GM12878 (cell line): Measurements from ENCODE around the gene RETREG1. TPM values are rescaled to one million over a fixed set of nuclear protein-coding genes. Genes with fewer than 3 reads are reported as not detected.

Source experiments
- ATAC-seq: fragments of 200-7000 bp; cut with Tn5 transposase; 3 replicates; pipeline ENCODE4 v1.9.1; 2020; ENCODE audit warnings: mild to moderate bottlenecking, moderate library complexity
- BruUV-seq: library from RNA; stranded (reverse); fragments of 400-500 nt; replicated peaks from 2 replicates; lab custom pipeline; 2021; lab: Mats Ljungman, UMichigan
- CTCF ChIA-PET: fragments of 300-600 bp; sonication (Branson Sonifier 250); formaldehyde crosslinking; extraction: SDS; loops from one replicate; lab custom pipeline; 2021; ENCODE audit warnings: inconsistent platforms; lab: Yijun Ruan, JAX
- POLR2A ChIA-PET: fragments of 350-600 bp; formaldehyde crosslinking; extraction: SDS; loops from one replicate; lab custom pipeline; 2021; ENCODE audit warnings: inconsistent platforms; lab: Charles Lee
- RAD21 ChIA-PET: fragments of 300-600 bp; sonication (Branson Sonifier 250); formaldehyde crosslinking; loops from one replicate; lab custom pipeline; 2023; ENCODE audit warnings: antibody characterized with exemption; ENCODE audit not compliant: unreplicated experiment; lab: Charles Lee
- SMC1A ChIA-PET: fragments of 300-600 bp; sonication (Branson Sonifier 250); formaldehyde crosslinking; loops from one replicate; lab custom pipeline; 2023; ENCODE audit not compliant: unreplicated experiment, uncharacterized antibody; lab: Charles Lee
- DNase-seq: peaks from one replicate; pipeline ENCODE4 v3.0.0-alpha.2; 2011; ENCODE audit warnings: low read depth, low spot score
- FAIRE-seq: peaks from 3 replicates; lab custom pipeline; 2011; peaks lifted over from hg19 to GRCh38; lab: Jason Lieb, UNC
- H2AFZ ChIP-seq: 2 replicates; pipeline ENCODE4 v1.6.0; 2011; ENCODE audit warnings: low read depth, low read length, control low read depth; ENCODE audit not compliant: control insufficient read depth
- H3K27ac ChIP-seq: 2 replicates; pipeline ENCODE4 v1.5.1; 2011; ENCODE audit warnings: control low read depth; ENCODE audit not compliant: control insufficient read depth, insufficient read depth
- H3K27me3 ChIP-seq, 2 experiments: replicated peaks in 1 of 2; 2 replicates each; pipeline versions ENCODE4 v1.6.0 to v1.6.1; 2011; ENCODE audit warnings: low read length in 1 of 2; ENCODE audit not compliant: control insufficient read depth in 2 of 2, insufficient read depth in 2 of 2
- H3K36me3 ChIP-seq, 2 experiments: 2 replicates each; pipeline ENCODE4 v1.5.1; 2011; ENCODE audit warnings: low read length in 1 of 2; ENCODE audit not compliant: control insufficient read depth in 2 of 2, insufficient read depth in 2 of 2
- H3K4me1 ChIP-seq: 2 replicates; pipeline ENCODE4 v1.6.1; 2011; ENCODE audit warnings: mild to moderate bottlenecking, low read length, moderate library complexity, mixed read lengths; ENCODE audit not compliant: control insufficient read depth, insufficient read depth
- H3K4me2 ChIP-seq: 2 replicates; pipeline ENCODE4 v1.6.0; 2011; ENCODE audit warnings: control low read depth; ENCODE audit not compliant: control insufficient read depth, insufficient read depth
- H3K4me3 ChIP-seq: fragments of 200-600 bp; sonication (generic); 2 replicates; pipeline ENCODE4 v1.5.1; 2016
- H3K79me2 ChIP-seq: 2 replicates; pipeline ENCODE4 v1.6.0; 2011; ENCODE audit warnings: low read length; ENCODE audit not compliant: control insufficient read depth, insufficient read depth
- H3K9ac ChIP-seq: 2 replicates; pipeline ENCODE4 v1.8.0; 2011; ENCODE audit warnings: low read length, control low read depth, mixed read lengths; ENCODE audit not compliant: control insufficient read depth, insufficient read depth
- H3K9me3 ChIP-seq: replicated peaks from 3 replicates; pipeline ENCODE4 v1.5.1; 2011; ENCODE audit warnings: mild to moderate bottlenecking, low read length; ENCODE audit not compliant: control insufficient read depth, insufficient read depth
- H4K20me1 ChIP-seq: 2 replicates; pipeline ENCODE4 v1.6.0; 2011; ENCODE audit not compliant: control insufficient read depth, insufficient read depth
- ASH2L ChIP-seq: fragments of 300-600, 200-600 bp; sonication (generic); IDR thresholded peaks from 2 replicates; pipeline ENCODE4 v1.6.1; 2017; ENCODE audit warnings: low read depth, mild to moderate bottlenecking, borderline replicate concordance
- SUZ12 ChIP-seq: fragments of 200-600 bp; sonication (generic); IDR thresholded peaks from one replicate; pipeline ENCODE4 v1.6.1; 2018; ENCODE audit warnings: antibody characterized with exemption, mild to moderate bottlenecking; ENCODE audit not compliant: unreplicated experiment
- WGBS: methylation state at CpG from one replicate; pipeline ENCODE4 v1.1.6; 2016; ENCODE audit warnings: low lambda C conversion rate; ENCODE audit not compliant: insufficient replicate concordance, insufficient coverage; ENCODE audit errors: missing lambda C conversion rate; 5-methylcytosine and 5-hydroxymethylcytosine counted together
- in situ Hi-C: fragments of 300-500 bp; cut with MboI; formaldehyde crosslinking; loops from 9 replicates; pipeline ENCODE4 v1.14.3; 2018; ENCODE audit warnings: mixed read lengths
- intact Hi-C: fragments of 100-400 bp; cut with micrococcal nuclease; formaldehyde crosslinking; loops from one replicate; pipeline ENCODE4 v1.14.2; 2022; ENCODE audit not compliant: unreplicated experiment
- polyA plus RNA-seq, 11 experiments: library from polyadenylated mRNA; depleted of rRNA in 4 of 11; unstranded in 6 of 11; stranded (reverse) in 5 of 11; fragments of >200 nt; fragmentation: Nextera tagmentation in 4 of 11; fragmentation: Illumina TruSeq in 1 of 11; extraction: Ambion mirVana in 4 of 11; extraction: Trizol in 1 of 11; gene quantifications; 1 replicate in 1 of 11; 2 replicates in 10 of 11; pipeline versions ENCODE4 v1.2.1 to v1.2.3, GENCODE V29; 2011 to 2016; ENCODE audit warnings: inconsistent platforms in 2 of 11, missing spikeins in 2 of 11, low read depth in 1 of 11
- total RNA-seq, 4 experiments: library from RNA; depleted of rRNA in 3 of 4; stranded (reverse); fragments of >200 nt in 3 of 4; fragmentation: Illumina TruSeq in 1 of 4; extraction: Trizol in 1 of 4; gene quantifications; 2 replicates each; pipeline versions ENCODE4 v1.2.1 to v1.2.3, GENCODE V29; 2013 to 2021
- TF ChIP-seq, protein P1 (sequence below): IDR thresholded peaks from 2 replicates; pipeline ENCODE4 v1.6.1; 2012; ENCODE audit warnings: improper control_type of control experiment, low read depth, low read length; ENCODE audit not compliant: insufficient replicate concordance

The RETREG1 gene
- total and polyA plus RNA-seq, 10 of the 15 experiments (the other 5 are each of a cell fraction or from before 2014, with no cell fraction given), result 3.9 to 8.9 (median 6.4) TPM

DNA sequence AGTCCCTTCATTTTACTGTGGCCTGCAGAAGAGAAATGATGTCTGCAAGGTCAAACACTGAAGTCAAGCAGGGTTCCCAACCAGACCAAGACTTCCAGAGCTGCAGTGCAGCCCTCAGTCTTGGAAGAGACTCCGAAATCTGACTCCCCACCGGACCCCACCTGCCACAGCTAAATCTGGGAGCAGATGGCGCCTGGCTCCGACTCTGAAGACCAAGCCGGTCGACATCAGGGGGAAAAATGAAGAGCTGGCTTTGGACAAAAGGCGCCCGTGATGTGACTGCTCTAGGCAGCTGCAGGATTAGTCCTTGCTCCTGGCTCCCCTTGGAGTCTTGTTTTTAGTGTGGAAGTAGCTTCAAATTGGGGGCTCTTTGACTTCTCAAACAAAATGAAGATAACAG is 78.8 kb downstream of the RETREG1 start (continued):
- TF ChIP-seq, protein P1, sequence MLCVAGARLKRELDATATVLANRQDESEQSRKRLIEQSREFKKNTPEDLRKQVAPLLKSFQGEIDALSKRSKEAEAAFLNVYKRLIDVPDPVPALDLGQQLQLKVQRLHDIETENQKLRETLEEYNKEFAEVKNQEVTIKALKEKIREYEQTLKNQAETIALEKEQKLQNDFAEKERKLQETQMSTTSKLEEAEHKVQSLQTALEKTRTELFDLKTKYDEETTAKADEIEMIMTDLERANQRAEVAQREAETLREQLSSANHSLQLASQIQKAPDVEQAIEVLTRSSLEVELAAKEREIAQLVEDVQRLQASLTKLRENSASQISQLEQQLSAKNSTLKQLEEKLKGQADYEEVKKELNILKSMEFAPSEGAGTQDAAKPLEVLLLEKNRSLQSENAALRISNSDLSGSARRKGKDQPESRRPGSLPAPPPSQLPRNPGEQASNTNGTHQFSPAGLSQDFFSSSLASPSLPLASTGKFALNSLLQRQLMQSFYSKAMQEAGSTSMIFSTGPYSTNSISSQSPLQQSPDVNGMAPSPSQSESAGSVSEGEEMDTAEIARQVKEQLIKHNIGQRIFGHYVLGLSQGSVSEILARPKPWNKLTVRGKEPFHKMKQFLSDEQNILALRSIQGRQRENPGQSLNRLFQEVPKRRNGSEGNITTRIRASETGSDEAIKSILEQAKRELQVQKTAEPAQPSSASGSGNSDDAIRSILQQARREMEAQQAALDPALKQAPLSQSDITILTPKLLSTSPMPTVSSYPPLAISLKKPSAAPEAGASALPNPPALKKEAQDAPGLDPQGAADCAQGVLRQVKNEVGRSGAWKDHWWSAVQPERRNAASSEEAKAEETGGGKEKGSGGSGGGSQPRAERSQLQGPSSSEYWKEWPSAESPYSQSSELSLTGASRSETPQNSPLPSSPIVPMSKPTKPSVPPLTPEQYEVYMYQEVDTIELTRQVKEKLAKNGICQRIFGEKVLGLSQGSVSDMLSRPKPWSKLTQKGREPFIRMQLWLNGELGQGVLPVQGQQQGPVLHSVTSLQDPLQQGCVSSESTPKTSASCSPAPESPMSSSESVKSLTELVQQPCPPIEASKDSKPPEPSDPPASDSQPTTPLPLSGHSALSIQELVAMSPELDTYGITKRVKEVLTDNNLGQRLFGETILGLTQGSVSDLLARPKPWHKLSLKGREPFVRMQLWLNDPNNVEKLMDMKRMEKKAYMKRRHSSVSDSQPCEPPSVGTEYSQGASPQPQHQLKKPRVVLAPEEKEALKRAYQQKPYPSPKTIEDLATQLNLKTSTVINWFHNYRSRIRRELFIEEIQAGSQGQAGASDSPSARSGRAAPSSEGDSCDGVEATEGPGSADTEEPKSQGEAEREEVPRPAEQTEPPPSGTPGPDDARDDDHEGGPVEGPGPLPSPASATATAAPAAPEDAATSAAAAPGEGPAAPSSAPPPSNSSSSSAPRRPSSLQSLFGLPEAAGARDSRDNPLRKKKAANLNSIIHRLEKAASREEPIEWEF, result no peak

DNA sequence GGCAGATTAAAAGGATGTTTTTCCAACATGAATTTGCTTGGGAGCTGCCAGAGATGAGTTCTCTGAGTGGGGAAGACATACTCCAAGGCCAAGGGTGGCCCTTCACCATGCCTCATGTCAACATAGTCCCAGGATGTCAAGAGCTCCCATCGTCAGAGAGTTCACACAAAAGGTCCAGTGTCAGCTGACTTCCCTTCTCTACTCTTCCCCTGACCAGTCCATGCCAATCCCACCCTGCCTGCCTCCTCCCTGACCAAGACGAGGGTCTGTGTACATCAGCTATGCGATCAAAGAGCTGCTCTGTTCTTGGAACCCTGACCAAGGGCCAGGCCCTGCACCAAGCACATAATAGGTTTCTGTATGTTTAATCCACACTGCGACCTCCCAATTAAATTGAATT is 80.0 kb downstream of the RETREG1 start:
- Histone ChIP-seq H3K9ac (no peak overlapping the region), H3K4me2 (no peak overlapping the region), H2AFZ (no peak overlapping the region), H3K4me1 (no peaks in the 10 kb centered on the region), H3K27ac (no peak overlapping the region), H3K79me2 (no peaks in the 10 kb centered on the region), H3K36me3 (no peaks in the 10 kb centered on the region), H3K27me3 (no peaks in the 10 kb centered on the region; a peak in 1 of 4 replicates), H3K9me3 (no peaks in the 10 kb centered on the region), H4K20me1 (no peaks in the 10 kb centered on the region), H3K4me3 (no peak overlapping the region)
- ATAC-seq (no peak), DNase-seq (no peak), FAIRE-seq (no peak)
- SMC1A ChIA-PET, result interaction anchor here (1.5 kb wide), 1 partner anchor 13 kb away, joined by 7 read pairs; no protein-coding TSS in a partner anchor
- intact Hi-C loops (no loop called here), in situ Hi-C loops (no loop called here)
- WGBS, result 14% methylated on average over 4 of the region's 4 CpGs
- BruUV-seq, result no TSS peak
- CTCF ChIA-PET, result interaction anchor here (0.8 to 2.0 kb wide), 2 partner anchors 10 to 12 kb away, joined by 3 to 5 read pairs; no protein-coding TSS in a partner anchor
- no peak for TF ChIP-seq SUZ12
- no peak for TF ChIP-seq ASH2L
- POLR2A ChIA-PET, result no interaction called here
- RAD21 ChIA-PET, result no interaction called here
